HCT116 (cell line): ENCODE data around the gene NOTCH1. TPM values are rescaled to one million over a fixed set of nuclear protein-coding genes. Genes with fewer than 3 reads are reported as not detected.

Experiments
- ATAC-seq: fragments of 200-7000 bp; cut with Tn5 transposase; 2 replicates; pipeline ENCODE4 v1.9.1; 2020; ENCODE audit warnings: mild to moderate bottlenecking, moderate library complexity
- BruUV-seq: library from RNA; stranded (reverse); fragments of 400-500 nt; replicated peaks from 2 replicates; lab custom pipeline; 2021; lab: Mats Ljungman, UMichigan
- CTCF ChIA-PET: fragments of 300-600 bp; sonication (Branson Sonifier 250); formaldehyde crosslinking; loops from one replicate; lab custom pipeline; 2021; ENCODE audit warnings: antibody characterized with exemption; lab: Charles Lee
- POLR2A ChIA-PET: fragments of 300-600, 350-600 bp; sonication (Branson Sonifier 250); formaldehyde crosslinking; loops from one replicate; lab custom pipeline; 2021; ENCODE audit warnings: antibody characterized with exemption; lab: Charles Lee
- RAD21 ChIA-PET, 2 experiments: fragments of 300-600 bp; sonication (Branson Sonifier 250); formaldehyde crosslinking; loops; one replicate each; lab custom pipeline; 2023; ENCODE audit warnings: low total read pairs in 2 of 2; ENCODE audit not compliant: uncharacterized antibody in 2 of 2, unreplicated experiment in 2 of 2, low non-redundant PET in 1 of 2; lab: Charles Lee
- DNase-seq: peaks from one replicate; pipeline ENCODE4 v3.0.0-alpha.2; 2010; ENCODE audit warnings: low read depth, low spot score
- H2AFZ ChIP-seq: fragments of 200-600 bp; shearing (Covaris generic), sonication (generic); 2 replicates; pipeline ENCODE4 v1.6.1; 2017; ENCODE audit warnings: low read depth, mixed run types, mixed read lengths, antibody characterized with exemption, low read length; ENCODE audit not compliant: poor library complexity, severe bottlenecking
- H3K27ac ChIP-seq: 2 replicates; pipeline ENCODE4 v1.5.1; 2012; ENCODE audit warnings: low read depth, low read length
- H3K27me3 ChIP-seq: fragments of 200-600 bp; sonication (generic); 2 replicates; pipeline ENCODE4 v1.6.1; 2016; ENCODE audit warnings: mixed run types, low read length, mixed read lengths; ENCODE audit not compliant: insufficient read depth
- H3K36me3 ChIP-seq, 2 experiments: fragments of 200-500 bp in 1 of 2; fragments of 200-600 bp in 1 of 2; sonication (Bioruptor generic) in 1 of 2; sonication (generic) in 1 of 2; 2 replicates each; pipeline versions ENCODE4 v1.5.1 to v1.6.1; 2014 to 2016; ENCODE audit warnings: low read length in 2 of 2, inconsistent platforms in 1 of 2, mixed read lengths in 1 of 2, mixed run types in 1 of 2; ENCODE audit not compliant: insufficient read depth in 2 of 2, control insufficient read depth in 1 of 2
- H3K4me1 ChIP-seq, 2 experiments: fragments of 200-600 bp in 1 of 2; sonication (generic) in 1 of 2; 2 replicates each; pipeline versions ENCODE4 v1.5.1 to v1.6.1; 2012 to 2017; ENCODE audit warnings: low read length in 2 of 2, inconsistent platforms in 1 of 2, mild to moderate bottlenecking in 1 of 2, mixed read lengths in 1 of 2, mixed run types in 1 of 2, moderate library complexity in 1 of 2; ENCODE audit not compliant: insufficient read depth in 2 of 2, control insufficient read depth in 1 of 2
- H3K4me2 ChIP-seq: fragments of 200-600 bp; sonication (generic); 2 replicates; pipeline ENCODE4 v1.6.1; 2017; ENCODE audit warnings: mixed run types, low read length, mixed read lengths
- H3K4me3 ChIP-seq, 2 experiments: fragments of 200-600 bp in 1 of 2; sonication (generic) in 1 of 2; replicated peaks in 1 of 2; 2 replicates each; pipeline ENCODE4 v1.5.1; 2011 to 2016; ENCODE audit warnings: low read length in 2 of 2, control low read depth in 1 of 2, low read depth in 1 of 2, mild to moderate bottlenecking in 1 of 2, mixed read lengths in 1 of 2, mixed run types in 1 of 2
- H3K79me2 ChIP-seq: fragments of 200-600 bp; sonication (generic); 2 replicates; pipeline ENCODE4 v1.6.1; 2017; ENCODE audit warnings: mild to moderate bottlenecking, mixed run types, low read length, moderate library complexity, mixed read lengths; ENCODE audit not compliant: insufficient read depth
- H3K9ac ChIP-seq: fragments of 200-600 bp; sonication (generic); 2 replicates; pipeline ENCODE4 v1.6.1; 2016; ENCODE audit warnings: low read length, mixed read lengths
- H3K9me2 ChIP-seq: fragments of 200-600 bp; sonication (generic), shearing (Covaris generic); 2 replicates; pipeline ENCODE4 v1.6.1; 2017; ENCODE audit warnings: mixed run types, mild to moderate bottlenecking, moderate library complexity; ENCODE audit not compliant: insufficient read depth
- H3K9me3 ChIP-seq, 2 experiments: fragments of 200-500 bp in 1 of 2; fragments of 200-600 bp in 1 of 2; sonication (Bioruptor generic) in 1 of 2; sonication (generic) in 1 of 2; 2 replicates each; pipeline ENCODE4 v1.6.1; 2014 to 2017; ENCODE audit warnings: low read length in 2 of 2, mixed read lengths in 2 of 2, inconsistent platforms in 1 of 2, low read depth in 1 of 2, mild to moderate bottlenecking in 1 of 2, mixed run types in 1 of 2, moderate library complexity in 1 of 2; ENCODE audit not compliant: control insufficient read depth in 1 of 2, insufficient read depth in 1 of 2
- H4K20me1 ChIP-seq: fragments of 200-600 bp; sonication (generic), shearing (Covaris generic); 2 replicates; pipeline ENCODE4 v1.6.1; 2017; ENCODE audit warnings: mixed run types, mild to moderate bottlenecking, moderate library complexity; ENCODE audit not compliant: insufficient read depth
- ATF3 ChIP-seq: IDR thresholded peaks from 2 replicates; pipeline ENCODE4 v1.6.1; 2012
- EGR1 ChIP-seq: IDR thresholded peaks from 2 replicates; pipeline ENCODE4 v1.6.1; 2012; ENCODE audit warnings: low read depth
- ELF1 ChIP-seq: IDR thresholded peaks from 2 replicates; pipeline ENCODE4 v1.6.1; 2012; ENCODE audit warnings: low read depth, borderline replicate concordance
- EZH2 ChIP-seq: fragments of 200-600 bp; sonication (generic); IDR thresholded peaks from 2 replicates; pipeline ENCODE4 v1.6.1; 2017; ENCODE audit warnings: antibody characterized with exemption, mixed run types
- FOSL1 ChIP-seq: IDR thresholded peaks from 2 replicates; pipeline ENCODE4 v1.6.1; 2012; ENCODE audit warnings: low read depth
- JUND ChIP-seq: IDR thresholded peaks from 2 replicates; pipeline ENCODE4 v1.6.1; 2012
- MAX ChIP-seq: IDR thresholded peaks from 2 replicates; pipeline ENCODE4 v1.6.1; 2012
- POLR2AphosphoS5 ChIP-seq: IDR thresholded peaks from 2 replicates; pipeline ENCODE4 v1.6.1; 2011; ENCODE audit warnings: mild to moderate bottlenecking, low read depth, low read length, moderate library complexity
- RAD21 ChIP-seq: IDR thresholded peaks from 2 replicates; pipeline ENCODE4 v1.6.1; 2012; ENCODE audit warnings: low read depth, mild to moderate bottlenecking
- REST ChIP-seq: IDR thresholded peaks from 2 replicates; pipeline ENCODE4 v1.6.1; 2012; ENCODE audit warnings: low read depth
- SIN3A ChIP-seq: IDR thresholded peaks from 2 replicates; pipeline ENCODE4 v1.6.1; 2012; ENCODE audit warnings: low read depth
- SP1 ChIP-seq: IDR thresholded peaks from 2 replicates; pipeline ENCODE4 v1.6.1; 2012; ENCODE audit warnings: low read depth
- SRF ChIP-seq: IDR thresholded peaks from 2 replicates; pipeline ENCODE4 v1.6.1; 2012; ENCODE audit warnings: low read depth
- TCF7L2 ChIP-seq: IDR thresholded peaks from 2 replicates; pipeline ENCODE4 v1.7.0; 2011; ENCODE audit warnings: borderline replicate concordance, inconsistent platforms; ENCODE audit not compliant: insufficient read depth, insufficient read length; ENCODE audit errors: extremely low read depth
- YY1 ChIP-seq: IDR thresholded peaks from 2 replicates; pipeline ENCODE4 v1.6.1; 2011; ENCODE audit warnings: low read length, low read depth, moderate library complexity, mild to moderate bottlenecking; ENCODE audit not compliant: insufficient replicate concordance; ENCODE audit errors: extremely low read depth
- ZBTB33 ChIP-seq: IDR thresholded peaks from 2 replicates; pipeline ENCODE4 v1.6.1; 2011; ENCODE audit warnings: mild to moderate bottlenecking, low read length, moderate library complexity; ENCODE audit not compliant: insufficient replicate concordance; ENCODE audit errors: extremely low read depth
- ZFX ChIP-seq: fragments of 450-650 bp; IDR thresholded peaks from 2 replicates; pipeline ENCODE4 v1.6.1; 2017
- ZNF274 ChIP-seq: fragments of 200-500 bp; sonication (Bioruptor generic); IDR thresholded peaks from 2 replicates; pipeline ENCODE4 v1.6.1; 2014; ENCODE audit warnings: mild to moderate bottlenecking, low read depth, low read length, inconsistent platforms
- intact Hi-C: fragments of 100-400 bp; cut with micrococcal nuclease; formaldehyde crosslinking; loops from 2 replicates; pipeline ENCODE4 v1.10.0; 2022
- total RNA-seq: library from RNA; stranded (reverse); gene quantifications from one replicate; pipeline ENCODE4 v1.2.1, GENCODE V29; 2021; ENCODE audit not compliant: unreplicated experiment

The NOTCH1 gene
- total RNA-seq, 1 experiment from 2014 or later = 36.2 TPM

- no TSS peak for BruUV-seq
- no peak overlapping the region for H3K4me3 ChIP-seq
- TF ChIP-seq EZH2 (no peak), ELF1 (no peak), FOSL1 (no peak), MAX (no peak), EGR1 (no peak), RAD21 (no peak), REST (no peak), SP1 (no peak), JUND (no peak), ZNF274 (no peak), ATF3 (no peak), POLR2AphosphoS5 (no peak), ZBTB33 (no peak), SRF (no peak), TCF7L2 (no peak), SIN3A (no peak), ZFX (no peak), YY1 (no peak)
- TF ChIP-seq, all 23 proteins: peak for 0
- Histone ChIP-seq H3K36me3 (no peaks in the 10 kb centered on the region), H2AFZ (no peak overlapping the region), H3K79me2 (no peaks in the 10 kb centered on the region), H3K27ac (no peak overlapping the region), H3K9me3 (peaks cover 5 to 7% of the 10 kb centered on the region in 2 experiments; a peak in 1 of 4 replicates), H4K20me1 (no peaks in the 10 kb centered on the region), H3K9me2 (no peaks in the 10 kb centered on the region), H3K9ac (no peak overlapping the region), H3K27me3 (no peaks in the 10 kb centered on the region), H3K4me1 (peaks cover 22 to 34% of the 10 kb centered on the region in 2 experiments), H3K4me2 (no peak overlapping the region)
- ChIA-PET RAD21 (no interaction called here), POLR2A (no interaction called here), CTCF (no interaction called here)
- intact Hi-C loops = no loop called here
- ATAC-seq (no peak), DNase-seq (no peak)
Observed at GRCh38 chr9:136554870-136555269, 9.0 kb upstream of the NOTCH1 start.
